ENCODE measurements around the gene OFD1.

GRCh38 chrX:13816176-13816575 lies 81.6 kb downstream of the OFD1 start:
- TF ChIP-seq POLR2A (IDR thresholded peaks at IDR 0.05) (no peak), CTCF (IDR thresholded peaks at IDR 0.05) (no peak)

Measured in breast epithelium (tissue), 3 donors.